ENCODE data around the gene PPP1R2B.

Gene PPP1R2B

GRCh38 chr5:156879665-156880285, 29.7 kb downstream of the PPP1R2B start:
- DNase-seq, result peak; percentile 48

DNA sequence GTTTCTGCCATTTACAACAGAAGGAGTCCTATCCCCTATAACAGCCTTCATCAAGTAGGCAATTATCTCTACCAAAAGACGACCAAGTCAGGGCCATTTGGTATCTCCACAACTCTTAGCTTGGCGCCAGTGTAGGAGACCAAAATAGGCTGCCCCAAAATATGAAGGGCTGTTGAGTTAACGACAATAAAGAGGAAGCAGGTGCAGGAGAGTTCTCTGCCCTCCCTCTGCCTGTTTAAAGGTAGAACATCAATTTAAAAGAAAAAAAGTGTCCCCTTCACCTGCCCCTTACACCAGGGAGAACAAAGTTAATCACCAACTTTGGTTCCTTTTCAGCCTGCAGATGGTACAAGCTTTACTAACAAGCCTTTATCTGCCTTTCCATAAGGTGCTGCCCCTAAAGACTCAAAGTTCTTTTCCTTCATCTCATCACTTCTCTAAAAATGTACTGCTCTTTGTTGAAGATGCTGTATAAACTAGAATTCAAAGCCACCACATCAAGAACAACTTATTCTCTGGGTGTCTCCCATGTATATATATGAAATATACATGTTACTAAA, 33.3 kb downstream of the PPP1R2B start:
- DNase-seq, result peak; percentile 74

GRCh38 chr5:156888520-156888919, 38.4 kb downstream of the PPP1R2B start:
- peak; percentile 49 for DNase-seq

- DNase-seq, result no peak
These were observed 42.1 kb downstream of the PPP1R2B start for GRCh38 chr5:156892223-156892622.

DNA sequence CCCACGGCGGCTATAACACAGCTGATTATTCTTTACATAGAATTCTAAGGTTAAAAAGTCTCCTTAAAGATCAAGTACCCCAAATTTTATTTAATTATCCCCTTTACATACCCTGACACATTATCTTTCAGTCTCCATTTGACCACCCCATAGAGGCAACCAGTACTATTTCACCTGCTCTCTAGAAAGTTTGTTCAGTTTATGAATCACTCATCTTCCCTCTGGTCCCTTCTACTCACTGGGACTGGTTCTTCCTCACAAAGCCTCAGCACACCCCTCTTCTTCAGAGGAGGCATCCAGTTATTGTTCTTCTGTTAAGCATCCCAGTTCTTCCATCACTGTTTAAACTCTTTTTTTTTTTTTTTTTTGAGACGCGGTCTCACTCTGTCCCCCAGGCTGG, 42.8 kb downstream of the PPP1R2B start:
- DNase-seq, result no peak

DNA sequence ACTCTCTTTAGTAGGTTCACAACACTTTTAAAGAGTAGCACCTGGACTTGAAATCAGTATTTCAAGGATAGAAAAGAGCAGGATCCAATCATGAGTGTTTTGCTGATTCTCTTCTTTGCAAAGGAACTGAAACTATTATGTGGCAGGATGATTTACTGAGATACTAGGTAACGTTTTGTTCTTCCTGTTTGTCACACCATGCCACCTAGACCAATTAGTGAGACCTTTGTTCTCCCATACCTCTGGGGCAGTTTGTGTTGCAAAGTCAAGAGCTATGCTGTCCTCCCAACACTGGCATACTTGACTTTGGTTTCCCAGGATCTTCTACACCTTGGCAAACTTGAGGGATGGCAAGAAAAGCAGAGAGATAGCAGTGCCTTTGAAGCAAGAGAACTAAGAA, 43.4 kb downstream of the PPP1R2B start:
- no peak for DNase-seq

DNA sequence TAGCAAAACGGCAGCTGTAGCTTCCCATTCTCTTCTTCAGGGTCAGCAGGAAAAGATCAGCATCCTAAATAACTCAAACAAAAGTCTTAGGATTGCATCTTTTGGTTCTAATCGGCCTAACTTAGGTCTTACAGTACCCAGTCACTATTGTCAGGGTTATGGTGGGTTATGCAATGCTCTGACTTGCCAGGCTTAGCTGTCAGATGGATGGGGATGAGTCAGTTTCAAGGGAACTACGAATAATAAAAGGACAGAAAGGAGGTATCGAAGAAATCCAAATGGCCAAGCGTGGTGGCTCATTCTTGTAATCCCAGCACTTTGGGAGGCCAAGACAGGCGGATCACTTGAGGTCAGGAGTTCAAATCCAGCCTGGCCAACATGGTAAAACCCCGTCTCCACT, 46.5 kb downstream of the PPP1R2B start:
- DNase-seq, result no peak

Data from NCI-H1105 treated with DMSO at 0.1 percent for 48 hours (cell line).